ENCODE results near the gene SYT9. TPM values are rescaled to one million over a fixed set of nuclear protein-coding genes. Genes with fewer than 3 reads are reported as not detected.

The SYT9 gene
- total and polyA plus RNA-seq, 12 donors = 0.94 to 17.7 (median 5.0) TPM

GRCh38 chr11:7427733-7428132 lies 176.0 kb downstream of the SYT9 start:
- TF ChIP-seq POLR2A (IDR thresholded peaks at IDR 0.05) (no peak), CTCF (IDR thresholded peaks at IDR 0.05) (no peak)
- Histone ChIP-seq H3K27me3 (no peaks in the 10 kb centered on the region), H3K36me3 (replicated peaks in 1 of 2) (no peaks in the 10 kb centered on the region), H3K4me3 (no peak overlapping the region), H3K4me1 (replicated peaks in 1 of 2) (no peaks in the 10 kb centered on the region), H3K27ac (no peak overlapping the region), H3K9me3 (replicated peaks in 1 of 3) (no peaks in the 10 kb centered on the region)
- intact Hi-C loops (cut with DNase I) = no loop called here
- WGBS, 4 donors = 93 to 99% (median 95%) methylated on average over 3 of the region's 3 CpGs
- no peak for DNase-seq

GRCh38 chr11:7428196-7428595 lies 176.5 kb downstream of the SYT9 start:
- Histone ChIP-seq H3K9me3 (replicated peaks in 1 of 3) (no peaks in the 10 kb centered on the region), H3K27me3 (no peaks in the 10 kb centered on the region), H3K4me3 (no peak overlapping the region), H3K4me1 (replicated peaks in 1 of 2) (no peaks in the 10 kb centered on the region), H3K27ac (no peak overlapping the region), H3K36me3 (replicated peaks in 1 of 2) (no peaks in the 10 kb centered on the region)
- WGBS, 4 donors = 89 to 100% (median 93%) methylated on average over 1 to 2 of the region's 2 CpGs
- DNase-seq = no peak
- TF ChIP-seq CTCF (IDR thresholded peaks at IDR 0.05) = no peak
- no peak for TF ChIP-seq POLR2A (IDR thresholded peaks at IDR 0.05)
- intact Hi-C loops (cut with DNase I) = no loop called here

GRCh38 chr11:7430496-7430895 lies 178.8 kb downstream of the SYT9 start:
- intact Hi-C loops (cut with DNase I) = no loop called here
- Histone ChIP-seq H3K4me3 (no peak overlapping the region), H3K27ac (no peak overlapping the region), H3K36me3 (replicated peaks in 1 of 2) (no peaks in the 10 kb centered on the region), H3K4me1 (replicated peaks in 1 of 2) (no peaks in the 10 kb centered on the region), H3K27me3 (no peaks in the 10 kb centered on the region), H3K9me3 (replicated peaks in 1 of 3) (no peaks in the 10 kb centered on the region)
- DNase-seq = no peak
- 94 to 96% (median 95%) methylated on average over 2 of the region's 2 CpGs for WGBS, 4 donors
- no peak for TF ChIP-seq POLR2A (IDR thresholded peaks at IDR 0.05)
- TF ChIP-seq CTCF (IDR thresholded peaks at IDR 0.05) = no peak

GRCh38 chr11:7435176-7435575 lies 183.5 kb downstream of the SYT9 start:
- DNase-seq = no peak
- Histone ChIP-seq H3K4me3 (no peak overlapping the region), H3K27ac (no peak overlapping the region), H3K4me1 (replicated peaks in 1 of 2) (no peaks in the 10 kb centered on the region), H3K36me3 (replicated peaks in 1 of 2) (no peaks in the 10 kb centered on the region), H3K27me3 (no peaks in the 10 kb centered on the region), H3K9me3 (replicated peaks in 1 of 3) (no peaks in the 10 kb centered on the region)
- intact Hi-C loops (cut with DNase I) = no loop called here
- TF ChIP-seq CTCF (IDR thresholded peaks at IDR 0.05) (no peak), POLR2A (IDR thresholded peaks at IDR 0.05) (no peak)
- 23 to 39% (median 37%) methylated on average over 2 of the region's 2 CpGs for WGBS, 4 donors
